Measurements from ENCODE around the gene LMNA. TPM values are rescaled to one million over a fixed set of nuclear protein-coding genes. Genes with fewer than 3 reads are reported as not detected.
"Not testable (repeated sequence)": the region's sequence is repeated elsewhere in the genome, so short reads cannot be mapped to it uniquely, and the experiment has no call there.

LMNA gene
- total and polyA plus RNA-seq, 2 donors (not counting 1 experiment from before 2014, with no cell fraction given), result 19.4 to 28.7 TPM

- H3K27ac Mint-ChIP-seq, result no peak overlapping the region
- H3K4me1 Mint-ChIP-seq, result peaks cover 5% of the 10 kb centered on the region
- no peak overlapping the region for H3K4me3 ChIP-seq (ENCODE audit: control extremely low read depth in 1 of 5, extremely low read depth in 1 of 5, insufficient read depth in 1 of 5, low read depth in 2 of 5, low read length in 4 of 5)
- no peak overlapping the region for H3K4me3 Mint-ChIP-seq
- intact Hi-C loops (cut with micrococcal nuclease), result no loop called here
- H3K9me3 ChIP-seq (ENCODE audit: control extremely low read depth in 1 of 3, control insufficient read depth in 2 of 3, insufficient read depth in 1 of 3, low read length in 2 of 3), result no peaks in the 10 kb centered on the region
- H3K9ac ChIP-seq (ENCODE audit: low read length), result no peak overlapping the region
- no peaks in the 10 kb centered on the region for H3K27me3 Mint-ChIP-seq
- DNase-seq, result no peak
- no peak overlapping the region for H2AFZ ChIP-seq (ENCODE audit: insufficient read depth, low read depth, low read length, poor library complexity, severe bottlenecking)
- H3K4me1 ChIP-seq (ENCODE audit: control insufficient read depth in 2 of 2, insufficient read depth in 2 of 2, low read length in 2 of 2), result no peaks in the 10 kb centered on the region
- no peaks in the 10 kb centered on the region for H3K79me2 ChIP-seq (ENCODE audit: control insufficient read depth, insufficient read depth, low read length)
- CTCF ChIA-PET, result no interaction called here
- H3K36me3 ChIP-seq (replicated peaks in 1 of 2; ENCODE audit: control extremely low read depth in 1 of 2, control insufficient read depth in 1 of 2, extremely low read depth in 1 of 2, insufficient read depth in 2 of 2, low read length in 1 of 2), result peaks cover 0 to 3% of the 10 kb centered on the region in 2 experiments
- H3K27ac ChIP-seq (ENCODE audit: low read length in 2 of 2), result no peak overlapping the region
- H4K20me1 ChIP-seq (ENCODE audit: control insufficient read depth, insufficient read depth, low read length, poor library complexity, severe bottlenecking), result no peaks in the 10 kb centered on the region
- no peak overlapping the region for H3K4me2 ChIP-seq (replicated peaks; ENCODE audit: low read depth, low read length, poor library complexity, severe bottlenecking)
- no peak for ATAC-seq (ENCODE audit: low read depth)
- POLR2A ChIA-PET, result no interaction called here
- no peak for TF ChIP-seq CTCF (IDR thresholded peaks at IDR 0.05)
- WGBS (ENCODE audit: insufficient coverage), result 88% methylated on average over 1 of the region's 3 CpGs
- H3K27me3 ChIP-seq (replicated peaks in 1 of 4; ENCODE audit: control extremely low read depth in 1 of 4, control insufficient read depth in 3 of 4, insufficient read depth in 4 of 4, low read length in 3 of 4), result no peaks in the 10 kb centered on the region
- no peaks in the 10 kb centered on the region for H3K9me3 Mint-ChIP-seq (ENCODE audit: insufficient read depth)
These were observed 66.0 kb downstream of the LMNA start for GRCh38 chr1:156180471-156180870.

GRCh38 chr1:156181391-156181924, 66.9 kb downstream of the LMNA start:
- ATAC-seq (ENCODE audit: low read depth); H3K4me1 ChIP-seq (ENCODE audit: control insufficient read depth in 2 of 2, insufficient read depth in 2 of 2, low read length in 2 of 2): not testable (repeated sequence)

GRCh38 chr1:156182010-156182779, 67.7 kb downstream of the LMNA start:
- H2AFZ ChIP-seq (ENCODE audit: insufficient read depth, low read depth, low read length, poor library complexity, severe bottlenecking); H3K27me3 ChIP-seq (replicated peaks in 1 of 4; ENCODE audit: control extremely low read depth in 1 of 4, control insufficient read depth in 3 of 4, insufficient read depth in 4 of 4, low read length in 3 of 4); H3K27ac Mint-ChIP-seq; H3K4me2 ChIP-seq (replicated peaks; ENCODE audit: low read depth, low read length, poor library complexity, severe bottlenecking); H3K27me3 Mint-ChIP-seq; POLR2A ChIA-PET; H3K9ac ChIP-seq (ENCODE audit: low read length); ATAC-seq (ENCODE audit: low read depth); H3K79me2 ChIP-seq (ENCODE audit: control insufficient read depth, insufficient read depth, low read length); H3K4me3 Mint-ChIP-seq; H3K9me3 ChIP-seq (ENCODE audit: control extremely low read depth in 1 of 3, control insufficient read depth in 2 of 3, insufficient read depth in 1 of 3, low read length in 2 of 3); H3K4me1 Mint-ChIP-seq; H3K4me3 ChIP-seq (ENCODE audit: control extremely low read depth in 1 of 5, extremely low read depth in 1 of 5, insufficient read depth in 1 of 5, low read depth in 2 of 5, low read length in 4 of 5); H4K20me1 ChIP-seq (ENCODE audit: control insufficient read depth, insufficient read depth, low read length, poor library complexity, severe bottlenecking); H3K36me3 ChIP-seq (replicated peaks in 1 of 2; ENCODE audit: control extremely low read depth in 1 of 2, control insufficient read depth in 1 of 2, extremely low read depth in 1 of 2, insufficient read depth in 2 of 2, low read length in 1 of 2); intact Hi-C loops (cut with micrococcal nuclease); H3K27ac ChIP-seq (ENCODE audit: low read length in 2 of 2); DNase-seq; H3K4me1 ChIP-seq (ENCODE audit: control insufficient read depth in 2 of 2, insufficient read depth in 2 of 2, low read length in 2 of 2); H3K9me3 Mint-ChIP-seq (ENCODE audit: insufficient read depth): not testable (repeated sequence)
- CTCF ChIA-PET, result interaction anchor here (0.7 kb wide), 1 partner anchor 22 kb away, joined by 4 read pairs; no protein-coding TSS in a partner anchor
- 57% methylated on average over 1 of the region's 12 CpGs for WGBS (ENCODE audit: insufficient coverage)

More at GRCh38 chr1:156181391-156181924, 66.9 kb downstream of the LMNA start:
- H3K36me3 ChIP-seq (replicated peaks in 1 of 2; ENCODE audit: control extremely low read depth in 1 of 2, control insufficient read depth in 1 of 2, extremely low read depth in 1 of 2, insufficient read depth in 2 of 2, low read length in 1 of 2); intact Hi-C loops (cut with micrococcal nuclease); H3K4me1 Mint-ChIP-seq; POLR2A ChIA-PET; H3K79me2 ChIP-seq (ENCODE audit: control insufficient read depth, insufficient read depth, low read length); DNase-seq; CTCF ChIA-PET; H3K27me3 ChIP-seq (replicated peaks in 1 of 4; ENCODE audit: control extremely low read depth in 1 of 4, control insufficient read depth in 3 of 4, insufficient read depth in 4 of 4, low read length in 3 of 4); H3K4me3 Mint-ChIP-seq; H4K20me1 ChIP-seq (ENCODE audit: control insufficient read depth, insufficient read depth, low read length, poor library complexity, severe bottlenecking); H3K9ac ChIP-seq (ENCODE audit: low read length); H3K9me3 ChIP-seq (ENCODE audit: control extremely low read depth in 1 of 3, control insufficient read depth in 2 of 3, insufficient read depth in 1 of 3, low read length in 2 of 3); H3K4me3 ChIP-seq (ENCODE audit: control extremely low read depth in 1 of 5, extremely low read depth in 1 of 5, insufficient read depth in 1 of 5, low read depth in 2 of 5, low read length in 4 of 5); H3K27ac ChIP-seq (ENCODE audit: low read length in 2 of 2); H2AFZ ChIP-seq (ENCODE audit: insufficient read depth, low read depth, low read length, poor library complexity, severe bottlenecking); H3K27me3 Mint-ChIP-seq; H3K27ac Mint-ChIP-seq; H3K9me3 Mint-ChIP-seq (ENCODE audit: insufficient read depth); H3K4me2 ChIP-seq (replicated peaks; ENCODE audit: low read depth, low read length, poor library complexity, severe bottlenecking): not testable (repeated sequence)
- WGBS (ENCODE audit: insufficient coverage), result 95% methylated on average over 3 of the region's 8 CpGs
